Neural progenitor cell (in vitro differentiated cells): ENCODE results near the gene FRY. TPM values are rescaled to one million over a fixed set of nuclear protein-coding genes. Genes with fewer than 3 reads are reported as not detected.

Experiments
- DNase-seq: peaks from one replicate; pipeline ENCODE4 v3.0.0-alpha.2; 2016; ENCODE audit warnings: low spot score
- H2AFZ ChIP-seq: fragments of 200-600 bp; sonication (generic); replicated peaks from 2 replicates; pipeline ENCODE4 v1.6.1; 2016; ENCODE audit warnings: antibody characterized with exemption
- H3F3A ChIP-seq: fragments of 200-600 bp; sonication (generic); 2 replicates; pipeline ENCODE4 v1.6.1; 2016; ENCODE audit warnings: antibody characterized with exemption, low read depth
- H3K27ac ChIP-seq: fragments of 200-600 bp; sonication (generic); 2 replicates; pipeline ENCODE4 v1.5.1; 2016; ENCODE audit warnings: mild to moderate bottlenecking
- H3K27me3 ChIP-seq: fragments of 200-600 bp; sonication (generic); 2 replicates; pipeline ENCODE4 v1.6.1; 2016; ENCODE audit warnings: mild to moderate bottlenecking, moderate library complexity
- H3K36me3 ChIP-seq: fragments of 200-600 bp; sonication (generic); 2 replicates; pipeline ENCODE4 v1.5.1; 2016
- H3K4me1 ChIP-seq: fragments of 200-600 bp; sonication (generic); 2 replicates; pipeline ENCODE4 v1.6.1; 2016; ENCODE audit warnings: mixed run types
- H3K4me2 ChIP-seq: fragments of 200-600 bp; sonication (generic); 2 replicates; pipeline ENCODE4 v1.6.1; 2016
- H3K4me3 ChIP-seq: fragments of 200-600 bp; sonication (generic); 2 replicates; pipeline ENCODE4 v1.5.1; 2016
- H3K79me2 ChIP-seq: fragments of 200-600 bp; sonication (generic); 2 replicates; pipeline ENCODE4 v1.6.1; 2016; ENCODE audit warnings: low read depth
- H3K9ac ChIP-seq: fragments of 200-600 bp; sonication (generic); 2 replicates; pipeline ENCODE4 v1.6.1; 2016
- H3K9me3 ChIP-seq: fragments of 200-600 bp; sonication (generic); 2 replicates; pipeline ENCODE4 v1.5.1; 2016; ENCODE audit warnings: low read depth
- H4K20me1 ChIP-seq: fragments of 200-600 bp; sonication (generic); 2 replicates; pipeline ENCODE4 v1.6.1; 2016; ENCODE audit warnings: low read depth
- H3K27ac Mint-ChIP-seq: 3 replicates; pipeline ENCODE4 v1.8.0; 2021; ENCODE audit warnings: mixed read lengths
- H3K27me3 Mint-ChIP-seq: 2 replicates; pipeline ENCODE4 v1.8.0; 2022; ENCODE audit warnings: low read depth, mild to moderate bottlenecking, inconsistent platforms, moderate library complexity, mixed read lengths; ENCODE audit not compliant: insufficient read depth
- H3K36me3 Mint-ChIP-seq: 3 replicates; pipeline ENCODE4 v1.8.0; 2021; ENCODE audit warnings: mixed read lengths
- H3K4me1 Mint-ChIP-seq: 3 replicates; pipeline ENCODE4 v1.8.0; 2021; ENCODE audit warnings: mixed read lengths
- H3K4me3 Mint-ChIP-seq: 3 replicates; pipeline ENCODE4 v1.8.0; 2021; ENCODE audit warnings: mild to moderate bottlenecking, moderate library complexity, mixed read lengths
- H3K9me3 Mint-ChIP-seq: 3 replicates; pipeline ENCODE4 v1.8.0; 2020; ENCODE audit warnings: mixed read lengths
- CTCF ChIP-seq: fragments of 200-600 bp; sonication (generic); IDR thresholded peaks from 2 replicates; pipeline ENCODE4 v1.5.1; 2017; ENCODE audit warnings: antibody characterized with exemption, mild to moderate bottlenecking
- EZH2 ChIP-seq: fragments of 200-600 bp; sonication (generic); IDR thresholded peaks from 2 replicates; pipeline ENCODE4 v1.6.1; 2017; ENCODE audit warnings: antibody characterized with exemption, mild to moderate bottlenecking, moderate library complexity
- EZH2phosphoT487 ChIP-seq: fragments of 200-600 bp; sonication (generic); IDR thresholded peaks from 2 replicates; pipeline ENCODE4 v1.6.1; 2017; ENCODE audit warnings: antibody characterized with exemption
- total RNA-seq: library from RNA; depleted of rRNA; stranded (reverse); fragments of >200 nt; gene quantifications from 2 replicates; pipeline ENCODE4 v1.2.3, GENCODE V29; 2015; ENCODE audit warnings: low replicate concordance

Gene FRY
- total RNA-seq, 1 donor from 2014 or later: 12.6 TPM

- no peaks in the 10 kb centered on the region for H3K36me3 ChIP-seq
- peaks cover 4% of the 10 kb centered on the region for H3K9me3 Mint-ChIP-seq
- no peak overlapping the region for H3K27ac Mint-ChIP-seq
Observed at GRCh38 chr13:32127691-32128090, 96.1 kb downstream of the FRY start.

DNA sequence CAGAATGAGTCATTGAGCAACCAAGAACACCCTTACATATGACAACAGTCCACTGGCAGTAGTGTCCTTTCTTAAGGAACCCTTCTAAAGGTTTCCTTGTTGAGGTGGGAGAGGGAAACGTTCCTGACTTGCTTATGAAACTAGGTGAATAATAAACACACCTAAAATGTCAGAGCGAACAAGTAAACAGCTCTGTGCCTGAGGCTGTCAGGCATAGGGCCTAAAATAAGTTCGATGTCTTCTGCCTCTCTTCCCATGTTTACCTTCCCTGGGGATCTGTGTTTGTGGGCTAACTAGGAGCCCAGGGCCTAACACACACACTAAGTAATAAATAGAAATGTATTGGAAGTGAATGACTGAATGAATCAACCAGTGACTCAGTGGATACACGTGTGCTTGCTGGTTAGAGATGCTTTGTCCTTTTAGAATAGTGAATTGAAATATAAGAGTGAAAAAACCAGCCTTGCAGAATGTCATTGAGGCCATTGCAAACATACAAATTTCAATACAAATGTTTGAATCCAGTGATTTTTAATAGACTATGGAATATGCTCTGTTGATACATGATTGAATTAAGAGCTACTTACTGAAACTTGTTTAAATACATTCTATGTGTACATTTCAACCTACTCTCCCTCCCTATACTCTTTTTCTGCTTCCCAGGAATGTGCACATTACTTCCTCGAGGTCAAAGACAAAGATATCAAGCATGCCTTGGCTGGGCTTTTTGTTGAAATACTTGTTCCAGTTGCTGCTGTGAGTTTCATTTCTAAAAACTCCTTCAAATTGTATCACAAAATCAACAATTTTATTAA, 102.9 kb downstream of the FRY start:
- Histone ChIP-seq H3K4me2 (no peak overlapping the region), H3K4me3 (no peak overlapping the region), H3K27me3 (no peaks in the 10 kb centered on the region), H3F3A (no peaks in the 10 kb centered on the region), H4K20me1 (no peaks in the 10 kb centered on the region), H3K9ac (no peak overlapping the region), H3K9me3 (no peaks in the 10 kb centered on the region), H3K4me1 (no peaks in the 10 kb centered on the region), H3K36me3 (no peaks in the 10 kb centered on the region), H3K79me2 (no peaks in the 10 kb centered on the region), H3K27ac (no peak overlapping the region), H2AFZ (no peak overlapping the region)
- DNase-seq: no peak
- TF ChIP-seq CTCF: no peak
- no peak for TF ChIP-seq EZH2
- no peak for TF ChIP-seq EZH2phosphoT487
- Mint-ChIP-seq H3K27ac (no peak overlapping the region), H3K36me3 (no peaks in the 10 kb centered on the region), H3K4me3 (no peak overlapping the region), H3K27me3 (peaks cover 4% of the 10 kb centered on the region), H3K4me1 (no peaks in the 10 kb centered on the region), H3K9me3 (peaks cover 1% of the 10 kb centered on the region)

More at GRCh38 chr13:32127691-32128090, 96.1 kb downstream of the FRY start:
- H3K4me3 Mint-ChIP-seq: no peak overlapping the region
- Histone ChIP-seq H2AFZ (no peak overlapping the region), H3F3A (no peaks in the 10 kb centered on the region), H3K4me2 (no peak overlapping the region), H3K4me1 (no peaks in the 10 kb centered on the region), H3K9me3 (no peaks in the 10 kb centered on the region), H3K9ac (no peak overlapping the region), H3K79me2 (no peaks in the 10 kb centered on the region), H3K27ac (no peak overlapping the region), H3K27me3 (no peaks in the 10 kb centered on the region), H3K4me3 (no peak overlapping the region), H4K20me1 (no peaks in the 10 kb centered on the region)
- peaks cover 2% of the 10 kb centered on the region for H3K27me3 Mint-ChIP-seq
- no peak for DNase-seq
- H3K4me1 Mint-ChIP-seq: no peaks in the 10 kb centered on the region
- H3K36me3 Mint-ChIP-seq: no peaks in the 10 kb centered on the region
- TF ChIP-seq CTCF (no peak), EZH2 (no peak), EZH2phosphoT487 (no peak)

- no peak overlapping the region for H3K27ac Mint-ChIP-seq
- Histone ChIP-seq H3K9ac (no peak overlapping the region), H3K4me2 (no peak overlapping the region)
Observed at GRCh38 chr13:32135056-32135390, 103.4 kb downstream of the FRY start.

More at GRCh38 chr13:32135056-32135390, 103.4 kb downstream of the FRY start:
- no peaks in the 10 kb centered on the region for H3K36me3 ChIP-seq
- H3K27ac ChIP-seq: no peak overlapping the region
- no peaks in the 10 kb centered on the region for H3F3A ChIP-seq
- H3K36me3 Mint-ChIP-seq: no peaks in the 10 kb centered on the region
- TF ChIP-seq EZH2phosphoT487: no peak
- TF ChIP-seq CTCF: no peak
- TF ChIP-seq EZH2: no peak
- peaks cover 1% of the 10 kb centered on the region for H3K9me3 Mint-ChIP-seq
- H3K27me3 Mint-ChIP-seq: peaks cover 4% of the 10 kb centered on the region
- H3K4me3 ChIP-seq: no peak overlapping the region
- H3K27me3 ChIP-seq: no peaks in the 10 kb centered on the region
- no peaks in the 10 kb centered on the region for H3K9me3 ChIP-seq
- no peaks in the 10 kb centered on the region for H4K20me1 ChIP-seq
- no peak for DNase-seq
- H3K4me1 ChIP-seq: no peaks in the 10 kb centered on the region
- no peak overlapping the region for H3K4me3 Mint-ChIP-seq
- no peaks in the 10 kb centered on the region for H3K4me1 Mint-ChIP-seq
- no peaks in the 10 kb centered on the region for H3K79me2 ChIP-seq
- no peak overlapping the region for H2AFZ ChIP-seq
